SU-DHL-6 (cell line): ENCODE measurements around the gene SLC35G6.

ENCODE experiments used
- H2AFZ ChIP-seq: fragments of 200-600 bp; sonication (generic); 2 replicates; pipeline ENCODE4 v1.6.1; 2014; ENCODE audit warnings: low read depth, mild to moderate bottlenecking, moderate library complexity, mixed read lengths, antibody characterized with exemption, low read length; ENCODE audit not compliant: severe bottlenecking
- H3F3A ChIP-seq: fragments of 200-600 bp; shearing (Covaris generic); 2 replicates; pipeline ENCODE4 v1.6.0; 2016; ENCODE audit warnings: antibody characterized with exemption, mild to moderate bottlenecking; ENCODE audit not compliant: insufficient read depth
- H3K27ac ChIP-seq: fragments of 200-600 bp; sonication (generic); 2 replicates; pipeline ENCODE4 v1.5.1; 2016; ENCODE audit warnings: low read depth, mild to moderate bottlenecking, low read length, moderate library complexity, mixed read lengths
- H3K27me3 ChIP-seq: fragments of 200-600 bp; sonication (generic), shearing (Covaris generic); 2 replicates; pipeline ENCODE4 v1.6.0; 2014; ENCODE audit warnings: mild to moderate bottlenecking, low read length
- H3K36me3 ChIP-seq: fragments of 200-600 bp; sonication (generic); 2 replicates; pipeline ENCODE4 v1.6.1; 2014; ENCODE audit warnings: mild to moderate bottlenecking, low read length, mixed read lengths
- H3K4me2 ChIP-seq: fragments of 300-600, 200-600 bp; shearing (Covaris generic), sonication (generic); 2 replicates; pipeline ENCODE4 v1.6.0; 2014; ENCODE audit warnings: low read length, low read depth, mild to moderate bottlenecking; ENCODE audit not compliant: poor library complexity, severe bottlenecking
- H3K4me3 ChIP-seq: fragments of 200-600 bp; sonication (generic); 2 replicates; pipeline ENCODE4 v1.5.1; 2014; ENCODE audit warnings: antibody characterized with exemption, low read length, mild to moderate bottlenecking, mixed read lengths; ENCODE audit not compliant: insufficient read depth, poor library complexity, severe bottlenecking
- H3K79me2 ChIP-seq: fragments of 200-600 bp; sonication (generic); 2 replicates; pipeline ENCODE4 v1.6.1; 2014; ENCODE audit warnings: mild to moderate bottlenecking, low read length, moderate library complexity; ENCODE audit not compliant: insufficient read depth
- H3K9ac ChIP-seq: fragments of 200-600 bp; sonication (generic); 2 replicates; pipeline ENCODE4 v1.7.0; 2014; ENCODE audit warnings: mild to moderate bottlenecking, low read length
- H3K9me2 ChIP-seq: fragments of 200-600 bp; sonication (generic); replicated peaks from 2 replicates; pipeline ENCODE4 v1.6.1; 2014; ENCODE audit warnings: low read length; ENCODE audit not compliant: insufficient read depth
- H3K9me3 ChIP-seq: fragments of 200-600 bp; sonication (generic); 2 replicates; pipeline ENCODE4 v1.6.1; 2014; ENCODE audit warnings: low read length, mixed read lengths; ENCODE audit not compliant: insufficient read depth
- H4K20me1 ChIP-seq: fragments of 200-600 bp; sonication (generic); 2 replicates; pipeline ENCODE4 v1.6.1; 2014; ENCODE audit warnings: low read depth, mild to moderate bottlenecking, antibody characterized with exemption, low read length, moderate library complexity, mixed read lengths
- CTCF ChIP-seq: fragments of 200-600 bp; sonication (generic); IDR thresholded peaks from one replicate; pipeline ENCODE4 v1.5.1; 2017; ENCODE audit warnings: antibody characterized with exemption, mild to moderate bottlenecking, low read length, moderate library complexity; ENCODE audit not compliant: insufficient read depth, poor library complexity, severe bottlenecking
- EZH2phosphoT487 ChIP-seq: fragments of 200-600 bp; sonication (generic), shearing (Covaris generic); conservative IDR thresholded peaks from 2 replicates; pipeline ENCODE4 v1.6.1; 2018; ENCODE audit warnings: mild to moderate bottlenecking, antibody characterized with exemption, low read length, moderate library complexity, mixed read lengths

Gene SLC35G6

GRCh38 chr17:7503521-7503920 lies 22.3 kb downstream of the SLC35G6 start:
- Histone ChIP-seq H3K27ac (no peak overlapping the region), H2AFZ (no peak overlapping the region), H3F3A (0 out of 2 replicates have a peak, but pooled peaks cover 5% of the 10 kb centered on the region), H3K4me3 (no peak overlapping the region), H3K27me3 (no peaks in the 10 kb centered on the region), H3K9ac (no peak overlapping the region), H3K36me3 (peaks cover 16% of the 10 kb centered on the region), H3K4me2 (no peak overlapping the region), H3K9me3 (no peaks in the 10 kb centered on the region), H3K79me2 (no peaks in the 10 kb centered on the region), H3K9me2 (no peaks in the 10 kb centered on the region), H4K20me1 (no peaks in the 10 kb centered on the region)
- TF ChIP-seq EZH2phosphoT487 (no peak), CTCF (no peak)

- Histone ChIP-seq H3K9me2 (no peaks in the 10 kb centered on the region), H2AFZ (no peak overlapping the region), H3F3A (0 out of 2 replicates have a peak, but pooled peaks cover 5% of the 10 kb centered on the region), H3K4me2 (no peak overlapping the region), H3K9me3 (no peaks in the 10 kb centered on the region), H3K4me3 (no peak overlapping the region), H3K9ac (no peak overlapping the region), H4K20me1 (no peaks in the 10 kb centered on the region), H3K36me3 (peaks cover 13% of the 10 kb centered on the region; the same call in 1 of the 2 replicates), H3K27ac (no peak overlapping the region), H3K79me2 (no peaks in the 10 kb centered on the region), H3K27me3 (no peaks in the 10 kb centered on the region)
- TF ChIP-seq EZH2phosphoT487, result no peak
- no peak for TF ChIP-seq CTCF
These were observed 26.9 kb downstream of the SLC35G6 start for GRCh38 chr17:7508145-7508544.

- no peak overlapping the region for H3K4me3 ChIP-seq
- no peak overlapping the region for H3K4me2 ChIP-seq
- no peaks in the 10 kb centered on the region for H3K9me3 ChIP-seq
- H3K9me2 ChIP-seq, result no peaks in the 10 kb centered on the region
- H4K20me1 ChIP-seq, result no peaks in the 10 kb centered on the region
- TF ChIP-seq CTCF, result no peak
- TF ChIP-seq EZH2phosphoT487, result no peak
- no peaks in the 10 kb centered on the region for H3K79me2 ChIP-seq
- 0 out of 2 replicates have a peak, but pooled peaks cover 5% of the 10 kb centered on the region for H3F3A ChIP-seq
- H3K27me3 ChIP-seq, result no peaks in the 10 kb centered on the region
- no peak overlapping the region for H3K27ac ChIP-seq
- H2AFZ ChIP-seq, result no peak overlapping the region
- H3K36me3 ChIP-seq, result peaks cover 10% of the 10 kb centered on the region; the same call in 1 of the 2 replicates
- no peak overlapping the region for H3K9ac ChIP-seq
These were observed 27.6 kb downstream of the SLC35G6 start for GRCh38 chr17:7508846-7509245.
